ENCODE measurements around the gene KIR2DL1. TPM values are rescaled to one million over a fixed set of nuclear protein-coding genes. Genes with fewer than 3 reads are reported as not detected.
"Not testable (repeated sequence)": the region's sequence is repeated elsewhere in the genome, so short reads cannot be mapped to it uniquely, and the experiment has no call there.

The KIR2DL1 gene
- polyA plus RNA-seq, 3 donors: not detected

DNA sequence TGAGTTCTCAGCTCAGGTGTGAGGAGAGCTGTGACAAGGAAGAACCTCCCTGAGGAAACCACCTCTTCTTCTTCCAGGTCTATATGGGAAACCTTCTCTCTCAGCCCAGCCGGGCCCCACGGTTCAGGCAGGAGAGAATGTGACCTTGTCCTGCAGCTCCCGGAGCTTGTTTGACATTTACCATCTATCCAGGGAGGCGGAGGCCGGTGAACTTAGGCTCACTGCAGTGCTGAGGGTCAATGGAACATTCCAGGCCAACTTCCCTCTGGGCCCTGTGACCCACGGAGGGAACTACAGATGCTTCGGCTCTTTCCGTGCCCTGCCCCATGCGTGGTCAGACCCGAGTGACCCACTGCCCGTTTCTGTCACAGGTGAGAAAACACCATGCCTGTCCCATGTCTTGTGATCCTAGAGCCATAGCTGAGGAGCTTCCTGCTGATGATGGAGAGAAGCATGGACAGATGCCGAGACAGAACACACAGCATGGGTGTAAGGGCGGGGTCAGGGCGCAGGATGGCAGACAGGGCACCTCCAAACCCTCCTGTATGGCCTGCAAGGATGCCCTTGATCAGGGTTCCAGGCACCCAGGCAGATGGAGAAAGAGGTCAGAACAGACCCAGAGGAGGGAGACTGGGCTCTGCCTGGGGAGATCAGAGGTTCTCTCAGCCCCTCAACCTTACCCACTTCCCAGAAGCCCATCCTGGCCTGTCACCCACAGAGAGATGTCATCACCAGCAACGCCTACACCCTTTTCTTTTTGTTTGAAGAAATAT, 40.0 kb upstream of the KIR2DL1 start:
- no peaks in the 10 kb centered on the region for H4K20me1 ChIP-seq (ENCODE audit: insufficient read depth, low read length)
- no peak overlapping the region for H3K27ac ChIP-seq (ENCODE audit: low read depth in 1 of 2, low read length in 2 of 2)
- H3K4me2 ChIP-seq (replicated peaks; ENCODE audit: extremely low read depth, low read length, poor library complexity, severe bottlenecking): no peak overlapping the region
- peaks cover 3% of the 10 kb centered on the region in 2 donors for H3K9me3 ChIP-seq (replicated peaks in 1 of 2; ENCODE audit: control insufficient read depth in 1 of 2, insufficient read depth in 1 of 2, low read length in 2 of 2)
- TF ChIP-seq, protein P1, sequence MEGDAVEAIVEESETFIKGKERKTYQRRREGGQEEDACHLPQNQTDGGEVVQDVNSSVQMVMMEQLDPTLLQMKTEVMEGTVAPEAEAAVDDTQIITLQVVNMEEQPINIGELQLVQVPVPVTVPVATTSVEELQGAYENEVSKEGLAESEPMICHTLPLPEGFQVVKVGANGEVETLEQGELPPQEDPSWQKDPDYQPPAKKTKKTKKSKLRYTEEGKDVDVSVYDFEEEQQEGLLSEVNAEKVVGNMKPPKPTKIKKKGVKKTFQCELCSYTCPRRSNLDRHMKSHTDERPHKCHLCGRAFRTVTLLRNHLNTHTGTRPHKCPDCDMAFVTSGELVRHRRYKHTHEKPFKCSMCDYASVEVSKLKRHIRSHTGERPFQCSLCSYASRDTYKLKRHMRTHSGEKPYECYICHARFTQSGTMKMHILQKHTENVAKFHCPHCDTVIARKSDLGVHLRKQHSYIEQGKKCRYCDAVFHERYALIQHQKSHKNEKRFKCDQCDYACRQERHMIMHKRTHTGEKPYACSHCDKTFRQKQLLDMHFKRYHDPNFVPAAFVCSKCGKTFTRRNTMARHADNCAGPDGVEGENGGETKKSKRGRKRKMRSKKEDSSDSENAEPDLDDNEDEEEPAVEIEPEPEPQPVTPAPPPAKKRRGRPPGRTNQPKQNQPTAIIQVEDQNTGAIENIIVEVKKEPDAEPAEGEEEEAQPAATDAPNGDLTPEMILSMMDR (IDR thresholded peaks at IDR 0.05): no peak
- WGBS (ENCODE audit: insufficient coverage): 83% methylated on average over 11 of the region's 15 CpGs
- H2AFZ ChIP-seq (ENCODE audit: insufficient read depth, low read depth, low read length, poor library complexity, severe bottlenecking): no peak overlapping the region
- Mint-ChIP-seq H3K27me3 (ENCODE audit: low read depth in 3 of 3) (peaks cover 16 to 44% (median 23%) of the 10 kb centered on the region in 3 donors), H3K27ac (no peak overlapping the region), H3K9me3 (peaks cover 5 to 30% (median 13%) of the 10 kb centered on the region in 7 donors), H3K4me3 (no peak overlapping the region), H3K36me3 (no peaks in the 10 kb centered on the region), H3K4me1 (peaks cover 5% of the 10 kb centered on the region)
- no peak for DNase-seq
- H3K36me3 ChIP-seq (replicated peaks in 1 of 2; ENCODE audit: control insufficient read depth in 1 of 2, insufficient read depth in 2 of 2, low read length in 2 of 2): no peaks in the 10 kb centered on the region
- H3K4me3 ChIP-seq (replicated peaks in 1 of 3; ENCODE audit: low read depth in 2 of 3, low read length in 3 of 3): no peak overlapping the region
- H3K9ac ChIP-seq (ENCODE audit: insufficient read depth, low read length, poor library complexity, severe bottlenecking): no peak overlapping the region
- H3K27me3 ChIP-seq (ENCODE audit: control insufficient read depth in 2 of 2, insufficient read depth in 2 of 2, low read length in 2 of 2): peaks cover 2 to 12% of the 10 kb centered on the region in 2 donors
- peaks cover 0 to 3% of the 10 kb centered on the region in 2 donors for H3K4me1 ChIP-seq (ENCODE audit: control insufficient read depth in 1 of 2, insufficient read depth in 2 of 2, low read length in 2 of 2)
- no peaks in the 10 kb centered on the region for H3K79me2 ChIP-seq (ENCODE audit: insufficient read depth, low read length)
- intact Hi-C loops (cut with micrococcal nuclease): no loop called here

DNA sequence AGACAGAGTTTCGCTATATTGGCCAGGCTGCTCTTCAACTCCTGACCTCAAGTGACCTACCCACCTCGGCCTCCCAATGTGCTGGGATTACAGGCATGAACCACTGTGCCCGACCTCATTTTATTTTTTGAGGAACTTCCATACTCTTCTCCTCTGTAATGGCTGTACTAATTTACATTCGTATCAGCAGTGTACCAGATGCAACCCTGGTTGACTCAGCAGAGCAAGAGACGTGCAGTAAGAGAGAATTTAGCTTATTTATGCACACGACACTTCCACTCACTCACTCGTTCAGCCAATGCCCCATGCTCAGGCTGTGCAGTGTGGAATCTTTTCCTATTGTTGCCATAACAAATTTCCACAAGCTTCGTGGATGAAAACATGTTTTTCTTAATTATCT, 38.4 kb upstream of the KIR2DL1 start:
- H3K9me3 ChIP-seq (replicated peaks in 1 of 2; ENCODE audit: control insufficient read depth in 1 of 2, insufficient read depth in 1 of 2, low read length in 2 of 2): peaks cover 3% of the 10 kb centered on the region in 2 donors
- peaks cover 2 to 12% of the 10 kb centered on the region in 2 donors for H3K27me3 ChIP-seq (ENCODE audit: control insufficient read depth in 2 of 2, insufficient read depth in 2 of 2, low read length in 2 of 2)
- H3K4me1 Mint-ChIP-seq: peaks cover 5% of the 10 kb centered on the region
- intact Hi-C loops (cut with micrococcal nuclease): no loop called here
- peaks cover 18 to 53% (median 21%) of the 10 kb centered on the region in 3 donors for H3K27me3 Mint-ChIP-seq (ENCODE audit: low read depth in 3 of 3)
- H3K27ac ChIP-seq (ENCODE audit: low read depth in 1 of 2, low read length in 2 of 2): no peak overlapping the region
- WGBS (ENCODE audit: insufficient coverage): 77% methylated on average over 3 of the region's 8 CpGs
- peak overlapping the region in 1 of 7 donors; percentile 55 for H3K27ac Mint-ChIP-seq
- H2AFZ ChIP-seq (ENCODE audit: insufficient read depth, low read depth, low read length, poor library complexity, severe bottlenecking): no peak overlapping the region
- H3K4me2 ChIP-seq (replicated peaks; ENCODE audit: extremely low read depth, low read length, poor library complexity, severe bottlenecking): no peak overlapping the region
- H3K36me3 Mint-ChIP-seq: no peaks in the 10 kb centered on the region
- H3K9me3 Mint-ChIP-seq: peaks cover 6 to 34% (median 16%) of the 10 kb centered on the region in 7 donors
- H3K4me3 ChIP-seq (replicated peaks in 1 of 3; ENCODE audit: low read depth in 2 of 3, low read length in 3 of 3): no peak overlapping the region
- TF ChIP-seq, protein P1 (IDR thresholded peaks at IDR 0.05): no peak
- peak; percentile 14 to 61 (median 19) for DNase-seq
- peaks cover 0 to 3% of the 10 kb centered on the region in 2 donors for H3K4me1 ChIP-seq (ENCODE audit: control insufficient read depth in 1 of 2, insufficient read depth in 2 of 2, low read length in 2 of 2)
- H4K20me1 ChIP-seq (ENCODE audit: insufficient read depth, low read length): no peaks in the 10 kb centered on the region
- no peaks in the 10 kb centered on the region for H3K36me3 ChIP-seq (replicated peaks in 1 of 2; ENCODE audit: control insufficient read depth in 1 of 2, insufficient read depth in 2 of 2, low read length in 2 of 2)
- H3K79me2 ChIP-seq (ENCODE audit: insufficient read depth, low read length): no peaks in the 10 kb centered on the region
- no peak overlapping the region for H3K4me3 Mint-ChIP-seq
- H3K9ac ChIP-seq (ENCODE audit: insufficient read depth, low read length, poor library complexity, severe bottlenecking): no peak overlapping the region

DNA sequence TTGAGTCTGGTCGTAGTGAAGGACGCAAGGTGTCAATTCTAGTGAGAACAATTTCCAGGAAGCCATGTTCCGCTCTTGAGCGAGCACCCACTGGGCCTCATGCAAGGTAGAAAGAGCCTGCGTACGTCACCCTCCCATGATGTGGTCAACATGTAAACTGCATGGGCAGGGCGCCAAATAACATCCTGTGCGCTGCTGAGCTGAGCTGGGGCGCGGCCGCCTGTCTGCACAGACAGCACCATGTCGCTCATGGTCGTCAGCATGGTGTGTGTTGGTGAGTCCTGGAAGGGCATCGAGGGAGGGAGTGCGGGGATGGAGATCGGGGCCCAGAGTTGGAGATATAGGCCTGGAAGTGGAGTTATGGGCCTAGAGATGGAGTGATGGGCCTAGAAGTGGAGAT, 31.3 kb upstream of the KIR2DL1 start, which contains the start of gene KIR2DL3:
Gene KIR2DL3 (plus strand): TSS at position 208 of the 400 bp plus-strand sequence. CDS start 33 bp downstream, at position 241.
- H3K9me3 Mint-ChIP-seq: peaks cover 4 to 20% (median 14%) of the 10 kb centered on the region in 7 donors
- peaks cover 19% of the 10 kb centered on the region for H3K4me1 Mint-ChIP-seq

More for the DNA sequence above, 31.3 kb upstream of the KIR2DL1 start, which contains the start of gene KIR2DL3:
- H3K4me3 ChIP-seq (replicated peaks in 1 of 3; ENCODE audit: low read depth in 2 of 3, low read length in 3 of 3); H3K4me3 Mint-ChIP-seq; H3K27ac ChIP-seq (ENCODE audit: low read depth in 1 of 2, low read length in 2 of 2); H3K36me3 Mint-ChIP-seq; H3K4me2 ChIP-seq (replicated peaks; ENCODE audit: extremely low read depth, low read length, poor library complexity, severe bottlenecking); H3K9me3 ChIP-seq (replicated peaks in 1 of 2; ENCODE audit: control insufficient read depth in 1 of 2, insufficient read depth in 1 of 2, low read length in 2 of 2); H3K27me3 ChIP-seq (ENCODE audit: control insufficient read depth in 2 of 2, insufficient read depth in 2 of 2, low read length in 2 of 2); H3K36me3 ChIP-seq (replicated peaks in 1 of 2; ENCODE audit: control insufficient read depth in 1 of 2, insufficient read depth in 2 of 2, low read length in 2 of 2); H3K9ac ChIP-seq (ENCODE audit: insufficient read depth, low read length, poor library complexity, severe bottlenecking); H2AFZ ChIP-seq (ENCODE audit: insufficient read depth, low read depth, low read length, poor library complexity, severe bottlenecking); H3K79me2 ChIP-seq (ENCODE audit: insufficient read depth, low read length); DNase-seq; H4K20me1 ChIP-seq (ENCODE audit: insufficient read depth, low read length): not testable (repeated sequence)
- WGBS (ENCODE audit: insufficient coverage): 97% methylated on average over 8 of the region's 16 CpGs
- intact Hi-C loops (cut with micrococcal nuclease): loop anchor here in 1 of 2 donors (2.0 kb wide), 1 partner anchor 110 kb away; no protein-coding TSS in a partner anchor
- Mint-ChIP-seq H3K27me3 (ENCODE audit: low read depth in 3 of 3) (peaks cover 5 to 17% (median 8%) of the 10 kb centered on the region in 3 donors), H3K27ac (peak within 1 kb of the TSS in 1 of 7 donors; percentile 72)
- peaks cover 10 to 13% of the 10 kb centered on the region in 2 donors for H3K4me1 ChIP-seq (ENCODE audit: control insufficient read depth in 1 of 2, insufficient read depth in 2 of 2, low read length in 2 of 2)
